ENCODE results near the gene AK9.

The AK9 gene

GRCh38 chr6:109632405-109632804, 58.6 kb downstream of the AK9 start:
- H3K4me1 ChIP-seq (ENCODE audit: control insufficient read depth in 1 of 2, insufficient read depth in 2 of 2, low read length in 2 of 2), result no peaks in the 10 kb centered on the region
- no peak overlapping the region for H2AK5ac ChIP-seq (ENCODE audit: low read length)
- no peak overlapping the region for H3K4me2 ChIP-seq (ENCODE audit: low read length)
- no peaks in the 10 kb centered on the region for H3K79me1 ChIP-seq (ENCODE audit: low read length)
- H3K9ac ChIP-seq (ENCODE audit: low read length), result no peak overlapping the region
- H2BK5ac ChIP-seq (ENCODE audit: low read depth, low read length, poor library complexity), result no peak overlapping the region
- no peak overlapping the region for H3K18ac ChIP-seq (ENCODE audit: low read length)
- no peaks in the 10 kb centered on the region for H3K36me3 ChIP-seq (ENCODE audit: control insufficient read depth in 1 of 2, insufficient read depth in 2 of 2, low read length in 2 of 2)
- no peak overlapping the region for H3K23ac ChIP-seq (ENCODE audit: low read length)
- H4K91ac ChIP-seq (ENCODE audit: low read depth, low read length), result no peak overlapping the region
- no peak overlapping the region for H2AFZ ChIP-seq (ENCODE audit: insufficient read depth, low read length, poor library complexity)
- no peaks in the 10 kb centered on the region for H3K79me2 ChIP-seq (ENCODE audit: control insufficient read depth, insufficient read depth, low read length, poor library complexity)
- H3K14ac ChIP-seq (ENCODE audit: low read length), result no peak overlapping the region
- no peaks in the 10 kb centered on the region for H3K27me3 ChIP-seq (ENCODE audit: insufficient read depth, low read length)
- no peak overlapping the region for H3K4me3 ChIP-seq (ENCODE audit: low read depth, low read length)
- WGBS (ENCODE audit: extremely low coverage, insufficient coverage, insufficient read length), result no CpG with 5 or more reads among the region's 1 CpG
- no peak overlapping the region for H4K8ac ChIP-seq (ENCODE audit: low read depth, low read length)
- no peak overlapping the region for H3K4ac ChIP-seq (ENCODE audit: low read depth, low read length)
- no peaks in the 10 kb centered on the region for H3K9me3 ChIP-seq (ENCODE audit: insufficient read depth, low read depth, low read length)
- no peak overlapping the region for H2BK120ac ChIP-seq (ENCODE audit: insufficient read depth, low read length, poor library complexity)
- no peak overlapping the region for H2BK12ac ChIP-seq (ENCODE audit: low read length)
- H4K12ac ChIP-seq (ENCODE audit: low read depth, low read length), result no peak overlapping the region
- no peak for DNase-seq
- H3K27ac ChIP-seq (ENCODE audit: low read depth, low read length), result no peak overlapping the region

- no peak overlapping the region for H2BK120ac ChIP-seq (ENCODE audit: insufficient read depth, low read length, poor library complexity)
- H3K4me2 ChIP-seq (ENCODE audit: low read length), result no peak overlapping the region
- no peak overlapping the region for H2AK5ac ChIP-seq (ENCODE audit: low read length)
- no peak overlapping the region for H3K18ac ChIP-seq (ENCODE audit: low read length)
- no peak overlapping the region for H4K12ac ChIP-seq (ENCODE audit: low read depth, low read length)
- no peak overlapping the region for H3K4ac ChIP-seq (ENCODE audit: low read depth, low read length)
- H3K9ac ChIP-seq (ENCODE audit: low read length), result no peak overlapping the region
- no peak overlapping the region for H4K91ac ChIP-seq (ENCODE audit: low read depth, low read length)
- no peaks in the 10 kb centered on the region for H3K36me3 ChIP-seq (ENCODE audit: control insufficient read depth in 1 of 2, insufficient read depth in 2 of 2, low read length in 2 of 2)
- H3K9me3 ChIP-seq (ENCODE audit: insufficient read depth, low read depth, low read length), result no peaks in the 10 kb centered on the region
- no peak overlapping the region for H4K8ac ChIP-seq (ENCODE audit: low read depth, low read length)
- no peaks in the 10 kb centered on the region for H3K79me1 ChIP-seq (ENCODE audit: low read length)
- H2AFZ ChIP-seq (ENCODE audit: insufficient read depth, low read length, poor library complexity), result no peak overlapping the region
- no peak overlapping the region for H3K14ac ChIP-seq (ENCODE audit: low read length)
- H3K23ac ChIP-seq (ENCODE audit: low read length), result no peak overlapping the region
- no peak overlapping the region for H2BK12ac ChIP-seq (ENCODE audit: low read length)
- no peak overlapping the region for H2BK5ac ChIP-seq (ENCODE audit: low read depth, low read length, poor library complexity)
- WGBS (ENCODE audit: extremely low coverage, insufficient coverage, insufficient read length), result no CpG with 5 or more reads among the region's 1 CpG
- no peaks in the 10 kb centered on the region for H3K79me2 ChIP-seq (ENCODE audit: control insufficient read depth, insufficient read depth, low read length, poor library complexity)
- H3K4me3 ChIP-seq (ENCODE audit: low read depth, low read length), result no peak overlapping the region
- DNase-seq, result no peak
- no peaks in the 10 kb centered on the region for H3K4me1 ChIP-seq (ENCODE audit: control insufficient read depth in 1 of 2, insufficient read depth in 2 of 2, low read length in 2 of 2)
- H3K27me3 ChIP-seq (ENCODE audit: insufficient read depth, low read length), result no peaks in the 10 kb centered on the region
- H3K27ac ChIP-seq (ENCODE audit: low read depth, low read length), result no peak overlapping the region
Measured at GRCh38 chr6:109631403-109631802, 59.6 kb downstream of the AK9 start.

GRCh38 chr6:109628158-109629000, 62.6 kb downstream of the AK9 start:
- H2AFZ ChIP-seq (ENCODE audit: insufficient read depth, low read length, poor library complexity), result no peak overlapping the region
- no peak overlapping the region for H4K91ac ChIP-seq (ENCODE audit: low read depth, low read length)
- no peaks in the 10 kb centered on the region for H3K27me3 ChIP-seq (ENCODE audit: insufficient read depth, low read length)
- H3K4me3 ChIP-seq (ENCODE audit: low read depth, low read length), result no peak overlapping the region
- peak overlapping the region; percentile 100 for H3K23ac ChIP-seq (ENCODE audit: low read length)
- H2AK5ac ChIP-seq (ENCODE audit: low read length), result no peak overlapping the region
- H3K36me3 ChIP-seq (ENCODE audit: control insufficient read depth in 1 of 2, insufficient read depth in 2 of 2, low read length in 2 of 2), result no peaks in the 10 kb centered on the region
- DNase-seq, result no peak
- no peak overlapping the region for H2BK120ac ChIP-seq (ENCODE audit: insufficient read depth, low read length, poor library complexity)
- H3K27ac ChIP-seq (ENCODE audit: low read depth, low read length), result no peak overlapping the region
- no peak overlapping the region for H4K8ac ChIP-seq (ENCODE audit: low read depth, low read length)
- H3K4me1 ChIP-seq (ENCODE audit: control insufficient read depth in 1 of 2, insufficient read depth in 2 of 2, low read length in 2 of 2), result no peaks in the 10 kb centered on the region
- H2BK12ac ChIP-seq (ENCODE audit: low read length), result no peak overlapping the region
- no peak overlapping the region for H4K12ac ChIP-seq (ENCODE audit: low read depth, low read length)
- H3K79me1 ChIP-seq (ENCODE audit: low read length), result no peaks in the 10 kb centered on the region
- no peak overlapping the region for H2BK5ac ChIP-seq (ENCODE audit: low read depth, low read length, poor library complexity)
- H3K14ac ChIP-seq (ENCODE audit: low read length), result no peak overlapping the region
- H3K4ac ChIP-seq (ENCODE audit: low read depth, low read length), result no peak overlapping the region
- peak overlapping the region; percentile 19 for H3K9ac ChIP-seq (ENCODE audit: low read length)
- WGBS (ENCODE audit: extremely low coverage, insufficient coverage, insufficient read length), result no CpG with 5 or more reads among the region's 4 CpGs
- no peaks in the 10 kb centered on the region for H3K79me2 ChIP-seq (ENCODE audit: control insufficient read depth, insufficient read depth, low read length, poor library complexity)
- H3K18ac ChIP-seq (ENCODE audit: low read length), result no peak overlapping the region
- peaks cover 2% of the 10 kb centered on the region for H3K9me3 ChIP-seq (ENCODE audit: insufficient read depth, low read depth, low read length)
- H3K4me2 ChIP-seq (ENCODE audit: low read length), result no peak overlapping the region

- no peaks in the 10 kb centered on the region for H3K79me2 ChIP-seq (ENCODE audit: control insufficient read depth, insufficient read depth, low read length, poor library complexity)
- H4K8ac ChIP-seq (ENCODE audit: low read depth, low read length), result no peak overlapping the region
- no peak overlapping the region for H3K27ac ChIP-seq (ENCODE audit: low read depth, low read length)
- no peak overlapping the region for H2BK12ac ChIP-seq (ENCODE audit: low read length)
- no peak overlapping the region for H2BK5ac ChIP-seq (ENCODE audit: low read depth, low read length, poor library complexity)
- no peak overlapping the region for H3K4me3 ChIP-seq (ENCODE audit: low read depth, low read length)
- H3K14ac ChIP-seq (ENCODE audit: low read length), result no peak overlapping the region
- peaks cover 2% of the 10 kb centered on the region for H3K9me3 ChIP-seq (ENCODE audit: insufficient read depth, low read depth, low read length)
- H4K12ac ChIP-seq (ENCODE audit: low read depth, low read length), result no peak overlapping the region
- H2AFZ ChIP-seq (ENCODE audit: insufficient read depth, low read length, poor library complexity), result no peak overlapping the region
- no peaks in the 10 kb centered on the region for H3K4me1 ChIP-seq (ENCODE audit: control insufficient read depth in 1 of 2, insufficient read depth in 2 of 2, low read length in 2 of 2)
- no peak overlapping the region for H3K18ac ChIP-seq (ENCODE audit: low read length)
- no peak overlapping the region for H2AK5ac ChIP-seq (ENCODE audit: low read length)
- H3K36me3 ChIP-seq (ENCODE audit: control insufficient read depth in 1 of 2, insufficient read depth in 2 of 2, low read length in 2 of 2), result no peaks in the 10 kb centered on the region
- H3K79me1 ChIP-seq (ENCODE audit: low read length), result no peaks in the 10 kb centered on the region
- H3K27me3 ChIP-seq (ENCODE audit: insufficient read depth, low read length), result no peaks in the 10 kb centered on the region
- no peak overlapping the region for H3K4ac ChIP-seq (ENCODE audit: low read depth, low read length)
- no peak overlapping the region for H3K4me2 ChIP-seq (ENCODE audit: low read length)
- DNase-seq, result no peak
- H3K23ac ChIP-seq (ENCODE audit: low read length), result no peak overlapping the region
- no CpG with 5 or more reads among the region's 2 CpGs for WGBS (ENCODE audit: extremely low coverage, insufficient coverage, insufficient read length)
- H2BK120ac ChIP-seq (ENCODE audit: insufficient read depth, low read length, poor library complexity), result no peak overlapping the region
- no peak overlapping the region for H3K9ac ChIP-seq (ENCODE audit: low read length)
- H4K91ac ChIP-seq (ENCODE audit: low read depth, low read length), result no peak overlapping the region
Measured at GRCh38 chr6:109626311-109626710, 64.7 kb downstream of the AK9 start.

Data from trophoblast cell (in vitro differentiated cells and primary cell).